Stimulated activated naive CD8-positive, alpha-beta T cell treated with anti-CD3 and anti-CD28 coated beads, Interleukin-15, amount 100 ng/mL, for 72 hours (primary cell): Measurements from ENCODE around the gene MXD4.

Experiments used
- ATAC-seq: fragments of 150-1000 bp; cut with Tn5 transposase; 2 replicates; pipeline ENCODE4 v1.10.0; 2021; ENCODE audit warnings: mild to moderate bottlenecking, moderate library complexity
- DNase-seq, 2 donors: peaks; one replicate each; pipeline ENCODE4 v3.0.0; 2021 to 2022
- H3K27ac Mint-ChIP-seq, 2 donors: one replicate each; pipeline ENCODE4 v1.8.0; 2022; ENCODE audit warnings: mild to moderate bottlenecking in 2 of 2, mixed read lengths in 2 of 2, moderate library complexity in 2 of 2
- H3K27me3 Mint-ChIP-seq: one replicate; pipeline ENCODE4 v1.8.0; 2022; ENCODE audit warnings: mixed read lengths
- H3K4me1 Mint-ChIP-seq: one replicate; pipeline ENCODE4 v1.8.0; 2022; ENCODE audit warnings: mild to moderate bottlenecking, mixed read lengths
- H3K4me3 Mint-ChIP-seq, 2 donors: one replicate each; pipeline ENCODE4 v1.8.0; 2022; ENCODE audit warnings: mild to moderate bottlenecking in 2 of 2, mixed read lengths in 2 of 2, moderate library complexity in 1 of 2
- H3K9me3 Mint-ChIP-seq, 2 donors: one replicate each; pipeline ENCODE4 v1.8.0; 2022; ENCODE audit warnings: mixed read lengths in 2 of 2

The MXD4 gene

GRCh38 chr4:2254665-2255500 is 7.0 kb downstream of the MXD4 start:
- H3K4me3 Mint-ChIP-seq = no peak overlapping the region
- DNase-seq (no peak), ATAC-seq (no peak)
- no peak overlapping the region for H3K27ac Mint-ChIP-seq
- no peaks in the 10 kb centered on the region for H3K4me1 Mint-ChIP-seq
- H3K27me3 Mint-ChIP-seq = no peaks in the 10 kb centered on the region
- H3K9me3 Mint-ChIP-seq = no peaks in the 10 kb centered on the region

GRCh38 chr4:2253160-2254084 is 8.5 kb downstream of the MXD4 start:
- Mint-ChIP-seq H3K9me3 (no peaks in the 10 kb centered on the region), H3K27me3 (no peaks in the 10 kb centered on the region), H3K4me3 (no peak overlapping the region), H3K4me1 (no peaks in the 10 kb centered on the region), H3K27ac (no peak overlapping the region)
- ATAC-seq = no peak
- no peak for DNase-seq

GRCh38 chr4:2252530-2253091 is 9.3 kb downstream of the MXD4 start:
- H3K27ac Mint-ChIP-seq = no peak overlapping the region
- no peaks in the 10 kb centered on the region for H3K27me3 Mint-ChIP-seq
- H3K4me1 Mint-ChIP-seq = no peaks in the 10 kb centered on the region
- DNase-seq (no peak), ATAC-seq (no peak)
- H3K4me3 Mint-ChIP-seq = no peak overlapping the region
- H3K9me3 Mint-ChIP-seq = no peaks in the 10 kb centered on the region

- no peaks in the 10 kb centered on the region for H3K4me1 Mint-ChIP-seq
- H3K9me3 Mint-ChIP-seq = no peaks in the 10 kb centered on the region
- ATAC-seq (no peak), DNase-seq (peak in 1 of 2 donors; percentile 7)
- peak overlapping the region in 1 of 2 donors; percentile 84 for H3K27ac Mint-ChIP-seq
- no peaks in the 10 kb centered on the region for H3K27me3 Mint-ChIP-seq
- no peak overlapping the region for H3K4me3 Mint-ChIP-seq
Measured at GRCh38 chr4:2251795-2252529, 9.9 kb downstream of the MXD4 start.

- H3K9me3 Mint-ChIP-seq = no peaks in the 10 kb centered on the region
- no peak overlapping the region for H3K4me3 Mint-ChIP-seq
- no peaks in the 10 kb centered on the region for H3K4me1 Mint-ChIP-seq
- ATAC-seq (no peak), DNase-seq (peak in 1 of 2 donors; percentile 7)
- H3K27me3 Mint-ChIP-seq = no peaks in the 10 kb centered on the region
- H3K27ac Mint-ChIP-seq = peak overlapping the region in 1 of 2 donors; percentile 84
Measured at GRCh38 chr4:2251073-2251794, 10.7 kb downstream of the MXD4 start.

- DNase-seq = peak in 1 of 2 donors; percentile 9
- no peak for ATAC-seq
- Mint-ChIP-seq H3K27ac (no peak overlapping the region), H3K4me3 (no peak overlapping the region), H3K9me3 (no peaks in the 10 kb centered on the region), H3K4me1 (peaks cover 4% of the 10 kb centered on the region), H3K27me3 (no peaks in the 10 kb centered on the region)
Measured at GRCh38 chr4:2250357-2251072, 11.4 kb downstream of the MXD4 start.

GRCh38 chr4:2249526-2250356 is 12.2 kb downstream of the MXD4 start:
- Mint-ChIP-seq H3K9me3 (no peaks in the 10 kb centered on the region), H3K4me3 (no peak overlapping the region), H3K4me1 (peaks cover 12% of the 10 kb centered on the region), H3K27me3 (no peaks in the 10 kb centered on the region), H3K27ac (no peak overlapping the region)
- no peak for ATAC-seq
- DNase-seq = no peak

- DNase-seq (peak in 1 of 2 donors; percentile 6), ATAC-seq (no peak)
- no peak overlapping the region for H3K4me3 Mint-ChIP-seq
- no peaks in the 10 kb centered on the region for H3K27me3 Mint-ChIP-seq
- peaks cover 17% of the 10 kb centered on the region for H3K4me1 Mint-ChIP-seq
- no peaks in the 10 kb centered on the region for H3K9me3 Mint-ChIP-seq
- no peak overlapping the region for H3K27ac Mint-ChIP-seq
Measured at GRCh38 chr4:2248821-2249261, 13.1 kb downstream of the MXD4 start.

- no peaks in the 10 kb centered on the region for H3K27me3 Mint-ChIP-seq
- peaks cover 23% of the 10 kb centered on the region for H3K4me1 Mint-ChIP-seq
- peak in 1 of 2 donors; percentile 6 for DNase-seq
- ATAC-seq = no peak
- H3K27ac Mint-ChIP-seq = no peak overlapping the region
- H3K9me3 Mint-ChIP-seq = no peaks in the 10 kb centered on the region
- no peak overlapping the region for H3K4me3 Mint-ChIP-seq
Measured at GRCh38 chr4:2248044-2248780, 13.7 kb downstream of the MXD4 start.

GRCh38 chr4:2247128-2248043 is 14.5 kb downstream of the MXD4 start:
- Mint-ChIP-seq H3K4me3 (no peak overlapping the region), H3K27me3 (no peaks in the 10 kb centered on the region), H3K9me3 (no peaks in the 10 kb centered on the region), H3K4me1 (peaks cover 26% of the 10 kb centered on the region), H3K27ac (no peak overlapping the region)
- DNase-seq = no peak
- ATAC-seq = peak; percentile 30

- Mint-ChIP-seq H3K4me3 (no peak overlapping the region), H3K9me3 (no peaks in the 10 kb centered on the region), H3K27ac (no peak overlapping the region), H3K4me1 (peaks cover 30% of the 10 kb centered on the region), H3K27me3 (no peaks in the 10 kb centered on the region)
- ATAC-seq = no peak
- DNase-seq = no peak
Measured at GRCh38 chr4:2246384-2247127, 15.4 kb downstream of the MXD4 start.
